Activated CD8-positive, alpha-beta memory T cell treated with anti-CD3 and anti-CD28 coated beads, Interleukin-2, amount 50 U/mL, for 1 hour (primary cell): Measurements from ENCODE around the gene MAP3K1.

Experiments
- DNase-seq: peaks from one replicate; pipeline ENCODE4 v3.0.0-alpha.2; 2020; ENCODE audit errors: extremely low read depth

The MAP3K1 gene

DNA sequence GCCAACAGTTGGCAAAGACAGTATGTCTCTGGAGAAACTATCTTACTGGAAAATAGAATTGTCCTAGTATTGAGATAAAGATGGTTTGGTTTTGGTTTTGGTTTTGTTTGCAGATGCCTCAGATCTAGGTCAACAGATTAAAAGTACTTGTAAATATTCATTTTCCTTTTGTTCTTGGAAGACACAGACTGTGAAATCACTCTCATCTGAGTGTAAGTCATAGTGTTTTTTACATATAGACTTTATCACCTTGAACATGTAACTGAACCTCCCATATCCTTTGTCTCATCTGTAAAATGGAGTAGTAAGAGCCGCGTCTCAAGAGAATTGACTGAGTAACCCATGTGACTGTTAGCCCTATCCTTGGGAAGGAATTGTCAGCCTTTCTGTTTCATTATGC lies 34.3 kb downstream of the MAP3K1 start:
- DNase-seq = no peak

DNA sequence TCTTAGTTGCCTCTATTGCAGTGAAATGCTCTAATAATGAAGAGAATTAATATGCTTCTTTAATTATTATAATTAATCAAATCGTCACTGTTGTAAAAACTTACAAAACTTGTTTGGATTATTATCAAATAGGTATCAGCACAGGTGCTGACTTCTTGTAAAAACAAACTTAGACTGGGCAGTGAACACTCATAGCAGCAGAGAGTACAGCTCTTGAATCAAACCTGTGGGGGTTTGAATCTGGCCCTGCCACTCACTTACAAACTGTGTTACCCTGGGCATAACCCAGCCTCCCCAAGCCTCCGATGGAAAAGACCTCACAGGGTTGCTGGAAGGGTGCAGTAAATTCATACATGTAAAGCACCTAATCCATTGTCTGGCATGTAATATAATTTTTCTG lies 35.1 kb downstream of the MAP3K1 start:
- DNase-seq = no peak

DNA sequence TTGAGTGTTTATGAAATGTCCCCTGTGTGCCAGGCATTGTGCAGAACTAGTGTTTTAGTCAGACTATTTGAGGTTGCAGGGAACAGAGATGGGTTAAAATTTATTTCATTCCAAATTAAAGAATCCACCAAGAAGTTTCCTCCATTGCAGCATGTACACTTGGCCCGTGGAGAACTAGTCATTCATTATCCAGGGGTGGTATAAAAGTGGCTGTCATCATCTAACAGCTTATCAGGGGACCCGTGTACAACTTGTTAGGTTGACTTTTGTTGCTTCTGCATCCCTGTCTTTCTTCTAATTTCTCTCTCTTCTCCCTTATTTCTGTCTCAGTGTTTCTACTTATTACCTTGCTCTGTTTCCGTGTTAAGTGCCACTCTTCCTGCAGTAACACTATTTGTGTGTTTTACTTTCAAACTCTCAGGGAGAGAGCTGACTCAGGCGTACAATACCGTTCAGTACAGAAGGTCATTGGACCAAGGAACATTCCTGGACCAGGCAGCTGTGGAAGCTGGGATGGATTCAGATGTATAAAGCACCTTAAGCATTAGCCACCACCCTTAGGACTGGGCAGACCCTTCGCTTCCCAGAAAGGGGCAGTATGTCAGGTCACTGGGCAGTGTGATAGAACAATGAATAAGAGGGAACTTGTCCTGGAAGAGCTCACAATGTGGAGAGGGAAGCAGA lies 36.1 kb downstream of the MAP3K1 start:
- no peak for DNase-seq

DNA sequence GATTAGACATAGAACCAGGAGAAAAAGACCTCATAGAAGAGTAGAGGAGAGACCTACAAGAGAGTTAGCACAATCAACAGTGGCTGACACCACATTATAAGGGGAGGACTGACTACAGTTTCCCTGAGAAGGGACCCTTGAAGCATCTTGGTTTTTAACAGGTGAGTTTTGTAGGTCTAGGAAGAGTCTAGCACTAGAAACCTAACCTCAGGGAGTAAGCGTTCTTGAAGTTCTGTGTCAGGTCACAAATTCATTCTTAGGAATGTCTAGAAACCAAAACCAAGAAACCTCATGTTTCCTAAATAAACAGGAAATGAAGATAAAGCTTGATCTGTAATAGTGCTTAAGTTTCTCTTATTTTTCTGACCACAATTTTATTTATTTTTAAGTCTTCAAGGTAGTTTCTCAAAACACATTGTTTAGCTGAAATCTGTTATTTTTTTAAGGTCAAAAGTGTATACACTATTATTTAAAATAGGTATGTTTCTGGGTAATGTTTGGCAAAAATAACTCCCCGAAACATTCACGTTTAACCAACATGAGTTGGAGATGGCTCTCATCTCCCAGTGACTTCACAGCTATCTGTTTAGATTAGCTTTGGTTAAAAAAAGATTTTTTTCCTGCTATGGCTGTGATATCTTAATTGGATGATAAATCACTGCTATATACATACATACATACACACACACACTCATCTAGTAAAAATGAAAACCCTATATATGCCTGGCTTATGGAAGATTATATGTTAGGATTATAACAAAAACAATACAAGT lies 37.1 kb downstream of the MAP3K1 start:
- no peak for DNase-seq

DNA sequence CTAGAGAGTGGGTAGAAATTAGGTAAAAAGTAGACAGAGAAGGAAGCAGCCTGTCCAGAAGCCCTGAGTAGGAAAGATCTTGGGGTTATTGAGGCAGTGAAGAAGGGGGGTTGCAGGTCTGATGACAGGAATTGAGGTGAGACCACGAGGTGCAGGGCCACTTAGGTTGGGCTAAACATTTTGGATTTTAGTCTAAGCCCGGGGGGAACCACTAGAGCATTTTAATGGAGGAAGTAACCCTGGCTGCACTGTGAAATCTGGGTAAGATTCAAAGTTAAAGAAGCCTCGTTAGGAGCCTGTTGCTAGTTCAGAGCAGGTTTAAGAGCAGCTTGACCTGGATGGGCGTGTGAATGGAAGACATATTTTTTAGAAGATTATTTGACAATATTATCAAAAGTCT lies 38.3 kb downstream of the MAP3K1 start:
- DNase-seq = no peak

DNA sequence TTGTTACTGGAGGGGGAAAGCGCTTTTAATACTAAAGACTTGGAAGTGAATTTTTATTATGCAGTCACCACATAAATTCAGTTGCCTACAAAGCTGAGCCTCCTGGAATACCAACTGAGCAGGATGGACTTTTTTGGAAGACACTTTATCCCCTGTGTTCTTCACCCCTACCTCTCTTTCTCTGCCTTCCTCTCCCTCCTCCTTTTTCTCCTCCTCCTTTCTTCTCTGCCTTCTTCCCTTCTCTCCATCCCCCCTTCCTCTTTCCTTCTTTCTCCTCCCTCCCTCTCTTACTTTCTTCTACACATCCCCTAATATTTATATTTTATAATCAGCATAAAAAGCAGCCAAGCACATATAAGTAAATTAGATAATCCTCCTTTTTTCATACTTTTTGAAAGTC lies 39.6 kb downstream of the MAP3K1 start:
- DNase-seq = no peak

DNA sequence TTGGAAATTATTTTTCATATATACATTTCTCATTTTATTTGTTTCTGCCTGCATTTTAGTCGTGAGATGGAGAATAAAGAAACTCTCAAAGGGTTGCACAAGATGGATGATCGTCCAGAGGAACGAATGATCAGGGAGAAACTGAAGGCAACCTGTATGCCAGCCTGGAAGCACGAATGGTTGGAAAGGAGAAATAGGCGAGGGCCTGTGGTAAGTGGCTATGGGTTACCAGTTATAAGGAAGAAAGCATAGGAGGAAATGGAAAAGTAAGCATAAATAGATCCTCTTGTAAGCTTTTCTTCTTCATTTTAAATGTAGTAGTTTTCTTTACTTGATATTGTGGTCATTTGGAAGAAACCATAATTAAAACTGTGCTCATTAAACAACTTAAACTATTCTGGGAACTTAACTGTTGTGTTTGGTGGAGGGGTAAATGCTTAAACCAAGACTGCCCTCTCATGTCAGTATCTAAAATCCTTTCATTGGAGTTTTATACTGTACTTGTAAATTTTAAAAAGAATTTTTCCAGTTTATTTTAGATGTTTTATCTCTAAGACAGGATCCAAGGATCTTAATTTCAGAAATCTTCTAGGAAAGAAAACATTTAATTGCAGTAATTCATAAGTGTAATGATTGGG lies 41.3 kb downstream of the MAP3K1 start:
- no peak for DNase-seq

DNA sequence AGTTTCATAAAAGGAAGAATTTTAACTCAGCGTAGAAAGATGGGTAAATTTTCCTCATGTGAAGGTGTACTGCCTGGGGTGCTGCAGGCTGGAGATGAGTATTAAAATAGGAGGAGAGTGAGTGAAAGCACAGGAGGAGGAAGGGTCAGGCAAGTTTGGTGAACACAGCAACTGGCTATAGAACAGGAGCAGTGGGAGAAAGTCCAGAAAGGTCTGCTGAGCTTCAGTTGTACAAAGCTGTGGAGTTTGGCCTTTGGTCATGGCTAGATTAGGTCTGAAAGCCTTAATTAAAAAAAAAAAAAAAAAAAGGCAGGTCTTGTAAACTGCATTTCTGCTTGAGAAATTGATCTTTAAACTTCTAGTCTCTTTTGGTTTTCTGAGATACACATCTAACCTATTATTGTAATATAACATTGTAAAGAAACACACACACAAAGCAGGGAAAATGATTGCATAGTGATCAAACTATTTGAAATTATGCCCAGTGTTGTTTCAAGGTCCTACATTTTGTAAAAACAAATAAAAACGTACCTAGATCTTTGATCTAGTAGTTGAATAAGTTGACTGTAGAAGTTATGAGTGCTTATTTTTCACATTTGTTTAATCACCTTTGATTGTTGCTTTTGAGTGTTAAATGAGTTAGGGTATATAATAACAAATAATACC lies 43.6 kb downstream of the MAP3K1 start:
- no peak for DNase-seq

DNA sequence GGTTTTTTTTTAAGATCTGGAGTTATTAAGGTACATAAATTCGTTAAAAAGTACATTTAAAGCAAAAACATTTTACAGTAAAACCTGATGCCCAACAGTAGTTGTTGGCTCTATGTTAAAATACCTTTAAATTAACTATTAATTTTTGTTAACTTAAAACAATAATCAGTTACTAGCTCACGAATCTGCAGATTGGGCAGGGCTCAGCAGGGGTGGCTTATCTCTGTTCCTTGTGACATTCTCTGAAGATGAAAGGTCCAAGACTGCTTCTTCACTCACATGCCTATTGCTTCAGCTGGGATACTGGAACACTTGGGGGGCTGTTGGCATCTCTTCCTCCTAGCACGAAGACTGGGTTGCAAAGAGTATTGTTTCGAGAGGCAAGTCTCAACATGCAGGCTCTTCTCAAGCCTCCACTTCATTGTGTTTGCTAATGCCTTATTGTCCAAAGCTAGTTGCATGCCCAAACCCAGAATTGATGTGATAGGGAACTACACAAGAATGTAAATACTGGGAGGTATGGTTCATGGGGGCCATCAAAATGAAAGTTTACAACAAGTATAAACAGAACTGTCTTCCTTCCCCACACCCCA lies 46.6 kb downstream of the MAP3K1 start:
- DNase-seq = no peak

DNA sequence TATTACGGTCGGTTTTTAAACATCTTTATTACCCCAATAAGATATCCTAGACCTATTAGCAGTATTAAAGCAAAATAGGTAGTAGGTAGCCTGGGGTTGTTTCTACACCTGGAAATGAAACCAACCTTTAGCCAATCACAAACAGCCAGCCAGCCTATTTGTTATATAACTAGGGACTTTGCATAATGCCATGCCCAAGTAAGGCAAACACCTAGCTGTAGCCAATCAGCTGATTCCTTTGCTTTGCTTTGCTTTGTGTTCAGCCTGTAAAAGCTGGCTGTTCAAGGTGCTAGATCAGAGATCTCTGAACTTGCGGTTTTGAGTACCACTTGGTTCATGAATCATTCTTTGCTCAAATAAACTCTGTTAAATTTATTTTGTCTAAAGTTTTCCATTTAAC lies 47.6 kb downstream of the MAP3K1 start:
- no peak for DNase-seq

DNA sequence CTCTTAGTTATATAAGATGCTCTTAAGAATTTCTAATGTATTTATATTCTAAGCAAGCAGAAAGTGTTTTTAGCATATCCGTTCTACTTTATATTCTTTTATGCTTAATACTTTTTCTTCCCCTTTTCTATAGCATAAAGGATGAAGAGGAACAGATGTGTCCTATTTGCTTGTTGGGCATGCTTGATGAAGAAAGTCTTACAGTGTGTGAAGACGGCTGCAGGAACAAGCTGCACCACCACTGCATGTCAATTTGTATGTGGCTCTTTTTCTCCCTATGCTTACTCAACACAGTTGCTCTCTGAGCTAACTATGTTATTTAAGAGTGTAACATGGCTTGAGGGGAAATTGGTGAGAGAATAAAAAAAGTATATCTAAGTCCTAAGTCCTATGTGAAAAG lies 56.4 kb downstream of the MAP3K1 start:
- DNase-seq = no peak

DNA sequence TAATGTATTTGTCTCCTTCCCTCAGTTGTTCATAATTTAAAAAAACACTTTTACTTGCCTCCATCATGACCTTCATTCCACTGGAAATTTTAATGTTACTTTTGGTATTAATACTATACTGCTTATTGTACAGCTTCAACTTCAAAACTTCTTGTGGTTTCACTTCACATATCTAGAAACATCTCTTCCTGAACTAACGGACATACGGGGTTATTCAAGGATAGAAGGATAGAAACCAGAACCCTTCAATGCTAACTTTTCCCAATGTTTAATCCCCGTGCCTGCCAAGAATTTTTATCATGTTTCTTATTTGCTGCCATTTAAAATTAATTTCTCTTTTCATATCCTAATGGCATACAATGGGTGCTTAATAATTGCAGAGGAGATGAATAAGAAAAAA lies 57.7 kb downstream of the MAP3K1 start:
- DNase-seq = no peak

DNA sequence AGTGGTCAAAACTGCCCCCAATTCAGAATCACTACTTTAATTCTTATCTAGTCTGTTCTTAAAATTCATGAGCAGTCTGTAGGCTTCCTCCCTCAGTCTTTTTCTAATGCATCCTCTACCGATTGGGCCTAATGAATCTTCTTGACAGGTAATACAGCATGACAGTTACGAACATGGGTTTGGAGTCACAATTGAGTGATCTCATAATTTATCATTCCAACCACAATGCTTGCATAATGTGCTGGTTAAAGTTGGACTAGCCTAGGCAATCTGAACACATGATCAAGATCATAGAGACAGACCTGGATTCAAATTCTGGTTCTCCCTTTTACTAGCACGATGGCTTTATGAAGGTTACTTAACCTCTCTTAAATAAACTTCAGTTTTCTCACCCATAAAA lies 61.0 kb downstream of the MAP3K1 start:
- no peak for DNase-seq

DNA sequence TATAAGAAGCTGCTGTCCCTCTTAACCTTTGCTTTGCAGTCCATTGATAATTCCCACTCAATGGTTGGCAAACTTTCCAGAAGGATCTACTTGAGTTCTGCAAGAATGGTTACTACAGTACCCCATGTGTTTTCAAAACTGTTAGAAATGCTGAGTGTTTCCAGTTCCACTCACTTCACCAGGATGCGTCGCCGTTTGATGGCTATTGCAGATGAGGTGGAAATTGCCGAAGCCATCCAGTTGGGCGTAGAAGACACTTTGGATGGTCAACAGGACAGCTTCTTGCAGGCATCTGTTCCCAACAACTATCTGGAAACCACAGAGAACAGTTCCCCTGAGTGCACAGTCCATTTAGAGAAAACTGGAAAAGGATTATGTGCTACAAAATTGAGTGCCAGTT lies 66.2 kb downstream of the MAP3K1 start:
- no peak for DNase-seq

DNA sequence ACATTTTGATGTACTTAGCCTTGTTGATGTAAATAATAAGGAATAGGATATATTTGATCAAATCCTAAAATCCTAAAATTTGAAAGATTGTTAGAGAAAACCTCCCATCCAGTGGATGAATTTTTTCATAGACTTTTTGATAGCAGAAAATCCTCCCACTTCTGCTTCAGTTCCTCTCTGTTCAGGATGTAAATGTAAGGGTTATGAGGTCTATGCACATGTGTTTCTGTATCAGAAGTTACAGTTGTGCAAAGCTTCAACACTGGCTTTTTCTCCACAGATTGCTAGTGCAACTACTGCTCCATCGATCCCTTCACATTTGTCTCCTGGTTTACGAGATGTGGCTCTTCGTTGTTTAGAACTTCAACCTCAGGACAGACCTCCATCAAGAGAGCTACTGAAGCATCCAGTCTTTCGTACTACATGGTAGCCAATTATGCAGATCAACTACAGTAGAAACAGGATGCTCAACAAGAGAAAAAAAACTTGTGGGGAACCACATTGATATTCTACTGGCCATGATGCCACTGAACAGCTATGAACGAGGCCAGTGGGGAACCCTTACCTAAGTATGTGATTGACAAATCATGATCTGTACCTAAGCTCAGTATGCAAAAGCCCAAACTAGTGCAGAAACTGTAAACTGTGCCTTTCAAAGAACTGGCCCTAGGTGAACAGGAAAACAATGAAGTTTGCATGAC lies 78.1 kb downstream of the MAP3K1 start:
- DNase-seq = no peak

DNA sequence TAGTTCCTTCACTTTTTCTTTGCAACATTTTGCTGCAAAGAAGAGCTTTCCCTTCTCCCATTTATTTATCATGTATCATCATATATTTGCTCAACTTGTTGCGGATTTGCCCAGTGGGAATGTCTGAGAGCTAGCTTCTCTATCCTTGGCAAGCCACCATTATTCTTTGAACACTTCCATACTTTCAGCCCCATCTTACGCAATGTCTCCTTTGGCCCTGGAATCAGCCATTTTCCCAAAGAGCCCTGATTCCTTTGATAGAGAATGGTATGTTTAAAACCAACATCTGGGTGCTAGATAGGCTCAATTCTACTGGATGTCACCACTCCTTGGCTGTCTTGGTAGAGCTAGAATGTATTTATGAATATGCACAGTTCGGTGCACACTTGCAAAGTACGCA lies 81.4 kb downstream of the MAP3K1 start:
- DNase-seq = no peak

DNA sequence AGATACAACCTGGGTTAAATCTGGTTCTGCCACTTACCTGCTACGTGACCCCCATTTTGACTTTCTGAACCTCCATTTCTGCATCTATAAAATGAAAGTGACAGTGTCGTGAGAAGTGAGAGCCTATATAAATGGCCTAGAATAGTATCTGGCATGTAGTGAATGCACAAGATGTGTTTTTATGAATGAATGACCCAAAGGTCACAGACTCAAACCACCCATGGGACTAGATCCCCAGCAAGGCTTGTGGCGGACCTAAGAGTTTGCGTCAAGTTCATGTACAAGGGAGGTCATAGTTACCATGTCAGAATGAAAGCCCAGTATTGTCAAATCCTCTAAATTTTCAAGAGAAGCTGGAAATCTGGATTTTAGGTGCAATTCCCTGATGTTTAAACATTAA lies 82.9 kb downstream of the MAP3K1 start:
- DNase-seq = no peak

DNA sequence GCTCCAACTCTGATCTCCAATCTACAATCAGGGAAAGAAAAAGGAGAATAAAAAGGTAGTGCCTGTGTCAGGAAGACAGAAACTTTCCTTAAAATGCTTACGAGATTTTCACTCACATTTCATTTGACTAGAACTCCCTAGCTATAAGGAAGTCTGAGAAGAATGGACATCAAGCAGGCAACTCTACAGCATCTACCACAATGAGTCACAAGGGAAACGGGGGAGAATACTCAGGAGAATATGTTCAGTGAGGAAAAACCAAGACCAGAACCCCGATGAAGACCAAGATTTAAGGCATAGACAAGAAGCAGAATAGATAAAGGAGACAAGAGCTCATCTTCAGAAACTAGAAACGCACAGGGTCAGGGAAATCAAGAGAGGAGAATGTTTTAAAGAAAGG lies 85.0 kb downstream of the MAP3K1 start:
- no peak for DNase-seq

DNA sequence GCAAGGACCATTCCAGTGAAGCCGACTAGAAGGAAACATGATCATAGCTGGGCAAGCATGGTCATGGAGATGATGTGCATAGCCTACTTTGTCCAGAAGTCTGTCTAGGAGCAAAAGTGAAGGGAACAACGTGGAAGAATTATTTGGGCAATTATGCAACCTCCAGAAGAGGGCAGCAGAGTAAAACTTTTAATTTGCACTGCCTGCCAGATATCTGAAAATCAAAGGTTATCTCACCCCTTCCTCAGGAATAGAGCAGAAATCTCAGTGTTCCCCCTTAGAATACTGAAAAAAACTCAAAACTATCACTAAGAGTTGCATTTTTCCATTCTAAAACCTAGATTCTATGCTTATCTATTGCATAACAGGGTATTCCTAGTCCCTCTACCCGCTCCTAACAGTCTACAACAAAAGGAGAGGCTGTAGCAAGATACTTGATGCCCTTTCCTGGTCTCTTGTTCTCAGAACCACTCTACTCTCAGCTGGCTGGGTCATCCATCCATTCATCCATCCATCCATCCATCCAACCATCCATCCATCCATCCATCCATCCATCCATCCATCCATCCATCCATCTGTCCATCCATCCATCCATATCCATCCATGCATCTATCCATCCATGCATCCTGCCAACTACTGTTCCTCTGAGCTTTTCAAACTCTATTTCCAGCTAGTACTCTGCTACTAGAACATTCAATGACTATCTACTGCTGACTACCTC lies 85.7 kb downstream of the MAP3K1 start:
- DNase-seq = no peak

DNA sequence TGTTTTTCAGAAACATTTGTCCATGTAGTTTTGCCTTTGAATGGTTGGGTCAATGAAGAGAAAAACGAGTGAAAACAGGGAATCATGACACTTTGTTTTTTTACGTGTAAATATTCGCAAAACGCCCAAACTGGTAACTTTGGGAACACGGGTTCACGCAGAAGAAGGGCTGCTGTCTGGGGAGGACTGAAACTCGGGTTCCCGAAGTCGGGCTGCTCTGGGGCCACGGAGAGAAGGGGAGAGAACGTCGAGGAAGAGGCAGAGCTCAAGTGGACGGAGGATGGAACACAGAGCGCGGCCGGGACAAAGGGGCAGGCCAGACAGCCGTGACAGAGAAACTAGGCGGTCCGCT lies 93.6 kb downstream of the MAP3K1 start:
- no peak for DNase-seq
